Activated CD8-positive, alpha-beta memory T cell treated with anti-CD3 and anti-CD28 coated beads, Interleukin-2, amount 10 ng/mL, durations not matched to agents 7 days and 5 days (primary cell): ENCODE results near the gene MRI1. TPM values are rescaled to one million over a fixed set of nuclear protein-coding genes. Genes with fewer than 3 reads are reported as not detected.
"Not testable (repeated sequence)": the region's sequence is repeated elsewhere in the genome, so short reads cannot be mapped to it uniquely, and the experiment has no call there.

ENCODE experiments used
- ATAC-seq: fragments of 150-1000 bp; cut with Tn5 transposase; one replicate; pipeline ENCODE4 v1.10.0; 2021; ENCODE audit warnings: moderate library complexity
- CTCF ChIA-PET: fragments of 350-600 bp; sonication (Branson Sonifier 250); formaldehyde crosslinking; loops from one replicate; lab custom pipeline; 2021; ENCODE audit warnings: antibody characterized with exemption; lab: Charles Lee
- DNase-seq: peaks from one replicate; pipeline ENCODE4 v3.0.0-alpha.2; 2020
- H3K27ac Mint-ChIP-seq: one replicate; pipeline ENCODE4 v1.8.0; 2021; ENCODE audit warnings: mild to moderate bottlenecking, mixed read lengths
- H3K27me3 Mint-ChIP-seq: one replicate; pipeline ENCODE4 v1.8.0; 2021; ENCODE audit warnings: mixed read lengths
- H3K36me3 Mint-ChIP-seq: one replicate; pipeline ENCODE4 v1.8.0; 2021; ENCODE audit warnings: mild to moderate bottlenecking, mixed read lengths
- H3K4me1 Mint-ChIP-seq: one replicate; pipeline ENCODE4 v1.8.0; 2021; ENCODE audit warnings: mixed read lengths
- H3K4me3 Mint-ChIP-seq: one replicate; pipeline ENCODE4 v1.8.0; 2021; ENCODE audit warnings: mild to moderate bottlenecking, moderate library complexity, mixed read lengths
- H3K9me3 Mint-ChIP-seq: one replicate; pipeline ENCODE4 v1.8.0; 2022; ENCODE audit warnings: low read depth, mixed read lengths
- total RNA-seq, 2 experiments: library from RNA; stranded (reverse); gene quantifications; one replicate each; pipeline ENCODE4 v1.2.3, GENCODE V29; 2021

The MRI1 gene
- total RNA-seq, 2 experiments from 2014 or later = 51.7 to 59.3 TPM

GRCh38 chr19:13764821-13765394, 586 bp downstream of the MRI1 start:
- no peaks in the 10 kb centered on the region for H3K27me3 Mint-ChIP-seq
- H3K9me3 Mint-ChIP-seq = no peaks in the 10 kb centered on the region
- ATAC-seq (peak; percentile 67), DNase-seq (peak; percentile 55)
- CTCF ChIA-PET = interaction anchor here (0.9 to 2.6 kb wide), 8 partner anchors 9 to 372 kb away, joined by 3 to 15 read pairs (median 5); partner anchors contain the start of genes ASF1B and C19orf53
- peaks cover 24% of the 10 kb centered on the region for H3K4me1 Mint-ChIP-seq
- H3K4me3 Mint-ChIP-seq = peak overlapping the region; percentile 76
- peaks cover 20% of the 10 kb centered on the region for H3K36me3 Mint-ChIP-seq
- H3K27ac Mint-ChIP-seq = peak overlapping the region; percentile 69

- CTCF ChIA-PET = interaction anchor here (0.9 to 2.6 kb wide), 6 partner anchors 9 to 372 kb away, joined by 3 to 15 read pairs (median 6); partner anchors contain the start of genes ASF1B and C19orf53
- ATAC-seq = no peak
- peaks cover 24% of the 10 kb centered on the region for H3K4me1 Mint-ChIP-seq
- peaks cover 19% of the 10 kb centered on the region for H3K36me3 Mint-ChIP-seq
- H3K27ac Mint-ChIP-seq = peak overlapping the region; percentile 69
- H3K27me3 Mint-ChIP-seq = no peaks in the 10 kb centered on the region
- peak overlapping the region; percentile 76 for H3K4me3 Mint-ChIP-seq
- DNase-seq = no peak
- no peaks in the 10 kb centered on the region for H3K9me3 Mint-ChIP-seq
Measured at GRCh38 chr19:13765395-13766094, 1.2 kb downstream of the MRI1 start.

- ATAC-seq = no peak
- no peak for DNase-seq
- peaks cover 24% of the 10 kb centered on the region for H3K4me1 Mint-ChIP-seq
- peaks cover 19% of the 10 kb centered on the region for H3K36me3 Mint-ChIP-seq
- no peak overlapping the region for H3K4me3 Mint-ChIP-seq
- H3K27ac Mint-ChIP-seq = peak overlapping the region; percentile 60
- H3K27me3 Mint-ChIP-seq = no peaks in the 10 kb centered on the region
- H3K9me3 Mint-ChIP-seq = no peaks in the 10 kb centered on the region
- CTCF ChIA-PET = interaction anchor here (2.1 to 2.6 kb wide), 2 partner anchors 8 to 19 kb away, joined by 6 to 15 read pairs; partner anchors contain the start of gene C19orf53
Measured at GRCh38 chr19:13766095-13766481, 1.8 kb downstream of the MRI1 start.

DNA sequence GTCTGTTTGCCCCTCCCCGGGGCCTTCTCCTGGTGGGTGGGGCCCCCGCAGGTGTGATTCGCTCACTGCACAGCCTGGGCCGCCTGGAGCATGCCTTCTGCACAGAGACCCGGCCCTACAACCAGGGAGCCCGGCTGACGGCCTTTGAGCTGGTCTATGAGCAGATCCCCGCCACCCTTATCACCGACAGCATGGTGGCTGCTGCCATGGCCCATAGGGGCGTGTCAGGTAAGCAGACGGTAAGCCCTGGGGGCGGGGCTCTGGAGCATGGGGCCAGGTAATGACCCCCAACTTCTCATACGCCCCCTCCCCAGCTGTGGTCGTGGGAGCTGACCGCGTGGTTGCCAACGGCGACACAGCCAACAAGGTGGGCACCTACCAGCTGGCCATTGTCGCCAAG, 4.2 kb downstream of the MRI1 start:
- Mint-ChIP-seq H3K4me3 (no peak overlapping the region), H3K27ac (no peak overlapping the region), H3K9me3 (no peaks in the 10 kb centered on the region), H3K36me3 (peaks cover 19% of the 10 kb centered on the region), H3K27me3 (no peaks in the 10 kb centered on the region), H3K4me1 (peaks cover 19% of the 10 kb centered on the region)
- no peak for ATAC-seq
- CTCF ChIA-PET = no interaction called here
- DNase-seq = no peak

GRCh38 chr19:13770013-13770635, 5.8 kb downstream of the MRI1 start:
- Mint-ChIP-seq H3K4me1 (peaks cover 19% of the 10 kb centered on the region), H3K27ac (no peak overlapping the region), H3K36me3 (peaks cover 19% of the 10 kb centered on the region), H3K9me3 (no peaks in the 10 kb centered on the region), H3K4me3 (no peak overlapping the region), H3K27me3 (no peaks in the 10 kb centered on the region)
- ATAC-seq (no peak), DNase-seq (no peak)
- CTCF ChIA-PET = no interaction called here

GRCh38 chr19:13774217-13775191, 10.2 kb downstream of the MRI1 start, which contains the start of gene C19orf53:
Gene C19orf53, plus strand, starts transcription at chr19:13774456. Its CDS starts 22 bp downstream, at chr19:13774478.
- CTCF ChIA-PET = interaction anchor here (0.5 to 4.0 kb wide), 14 partner anchors 9 to 748 kb away, joined by 3 to 30 read pairs (median 4); partner anchors contain the start of genes MISP3, MRI1 and ZSWIM4
- H3K27me3 Mint-ChIP-seq = no peaks in the 10 kb centered on the region
- DNase-seq (peak; percentile 93), ATAC-seq (peak; percentile 99)
- H3K27ac Mint-ChIP-seq = peak within 1 kb of the TSS; percentile 84
- peaks cover 38% of the 10 kb centered on the region for H3K36me3 Mint-ChIP-seq
- H3K4me3 Mint-ChIP-seq = peak within 1 kb of the TSS; percentile 95
- no peaks in the 10 kb centered on the region for H3K9me3 Mint-ChIP-seq
- H3K4me1 Mint-ChIP-seq = peaks cover 20% of the 10 kb centered on the region

GRCh38 chr19:13778398-13778797, 14.1 kb downstream of the MRI1 start:
- Mint-ChIP-seq H3K4me3 (no peak overlapping the region), H3K27ac (no peak overlapping the region), H3K36me3 (peaks cover 29% of the 10 kb centered on the region), H3K4me1 (peaks cover 20% of the 10 kb centered on the region), H3K9me3 (no peaks in the 10 kb centered on the region), H3K27me3 (no peaks in the 10 kb centered on the region)
- CTCF ChIA-PET = interaction anchor here (2.8 kb wide), 1 partner anchor 9 kb away, joined by 6 read pairs; no protein-coding TSS in a partner anchor
- DNase-seq (no peak), ATAC-seq (no peak)

GRCh38 chr19:13778847-13779246, 14.5 kb downstream of the MRI1 start:
- Mint-ChIP-seq H3K9me3 (no peaks in the 10 kb centered on the region), H3K27ac (no peak overlapping the region), H3K36me3 (peaks cover 29% of the 10 kb centered on the region), H3K4me1 (peaks cover 20% of the 10 kb centered on the region), H3K4me3 (no peak overlapping the region), H3K27me3 (no peaks in the 10 kb centered on the region)
- CTCF ChIA-PET = interaction anchor here (2.8 kb wide), 1 partner anchor 8 kb away, joined by 6 read pairs; no protein-coding TSS in a partner anchor
- DNase-seq = no peak
- ATAC-seq = no peak

GRCh38 chr19:13779794-13780193, 15.5 kb downstream of the MRI1 start:
- H3K9me3 Mint-ChIP-seq, H3K27me3 Mint-ChIP-seq, H3K4me3 Mint-ChIP-seq, DNase-seq, ATAC-seq, H3K27ac Mint-ChIP-seq, CTCF ChIA-PET: not testable (repeated sequence)
- Mint-ChIP-seq H3K4me1 (peaks cover 19% of the 10 kb centered on the region), H3K36me3 (peaks cover 26% of the 10 kb centered on the region)

GRCh38 chr19:13781547-13781946, 17.2 kb downstream of the MRI1 start:
- Mint-ChIP-seq H3K36me3 (peaks cover 16% of the 10 kb centered on the region), H3K9me3 (no peaks in the 10 kb centered on the region), H3K4me1 (peaks cover 14% of the 10 kb centered on the region), H3K27me3 (no peaks in the 10 kb centered on the region), H3K27ac (no peak overlapping the region), H3K4me3 (no peak overlapping the region)
- CTCF ChIA-PET = interaction anchor here (1.6 to 12.1 kb wide), 3 partner anchors 16 to 82 kb away, joined by 6 to 244 read pairs (median 20); no protein-coding TSS in a partner anchor
- no peak for DNase-seq
- ATAC-seq = no peak

- no peak overlapping the region for H3K4me3 Mint-ChIP-seq
- H3K27ac Mint-ChIP-seq = no peak overlapping the region
- no peaks in the 10 kb centered on the region for H3K27me3 Mint-ChIP-seq
- DNase-seq (no peak), ATAC-seq (no peak)
- peaks cover 19% of the 10 kb centered on the region for H3K4me1 Mint-ChIP-seq
- H3K9me3 Mint-ChIP-seq = no peaks in the 10 kb centered on the region
- CTCF ChIA-PET = interaction anchor here (1.6 to 12.1 kb wide), 3 partner anchors 15 to 81 kb away, joined by 6 to 244 read pairs (median 20); no protein-coding TSS in a partner anchor
- H3K36me3 Mint-ChIP-seq = peaks cover 14% of the 10 kb centered on the region
Measured at GRCh38 chr19:13782537-13782936, 18.2 kb downstream of the MRI1 start.
